Lower lobe of right lung (tissue), 2 donors: ENCODE results near the gene MYEOV. TPM values are rescaled to one million over a fixed set of nuclear protein-coding genes. Genes with fewer than 3 reads are reported as not detected.

Experiments used
- ATAC-seq, 2 donors: fragments of 200-7000 bp; cut with Tn5 transposase; one replicate each; pipeline ENCODE4 v1.9.1; 2020 to 2022; ENCODE audit warnings: mild to moderate bottlenecking in 2 of 2, moderate library complexity in 2 of 2
- DNase-seq: peaks from one replicate; pipeline ENCODE4 v3.0.0-alpha.2; 2020
- H3K27ac ChIP-seq: fragments of 200-600 bp; one replicate; pipeline ENCODE4 v1.8.0; 2022
- H3K27me3 ChIP-seq: fragments of 200-600 bp; one replicate; pipeline ENCODE4 v1.8.0; 2022; ENCODE audit warnings: low read depth
- H3K36me3 ChIP-seq: fragments of 200-600 bp; one replicate; pipeline ENCODE4 v1.8.0; 2022; ENCODE audit warnings: mild to moderate bottlenecking
- H3K4me1 ChIP-seq: fragments of 200-600 bp; one replicate; pipeline ENCODE4 v1.8.0; 2022
- H3K4me3 ChIP-seq: fragments of 200-600 bp; one replicate; pipeline ENCODE4 v1.8.0; 2022; ENCODE audit warnings: mild to moderate bottlenecking
- H3K9me3 ChIP-seq: fragments of 200-600 bp; one replicate; pipeline ENCODE4 v1.8.0; 2022
- intact Hi-C: fragments of 100-400 bp; cut with DNase I; formaldehyde crosslinking; loops from one replicate; pipeline ENCODE4 v1.11.0; 2022
- total RNA-seq: library from RNA; stranded (reverse); fragmentation: NEBNext Ultra II Directional; extraction: Animal tissue kit (Norgen Biotek cat#: 25700); gene quantifications from one replicate; pipeline ENCODE4 v1.2.1, GENCODE V29; 2021
- TF ChIP-seq, protein P1 (sequence below): fragments of 200-600 bp; IDR thresholded peaks from one replicate; pipeline ENCODE4 v1.8.0; 2022; ENCODE audit warnings: antibody characterized with exemption, mild to moderate bottlenecking
- donor health status: DM: no; HTN: yes; CAD: no; lungs with severe emphysema.

Gene MYEOV
- total RNA-seq, 1 donor from 2014 or later: 1.2 TPM

DNA sequence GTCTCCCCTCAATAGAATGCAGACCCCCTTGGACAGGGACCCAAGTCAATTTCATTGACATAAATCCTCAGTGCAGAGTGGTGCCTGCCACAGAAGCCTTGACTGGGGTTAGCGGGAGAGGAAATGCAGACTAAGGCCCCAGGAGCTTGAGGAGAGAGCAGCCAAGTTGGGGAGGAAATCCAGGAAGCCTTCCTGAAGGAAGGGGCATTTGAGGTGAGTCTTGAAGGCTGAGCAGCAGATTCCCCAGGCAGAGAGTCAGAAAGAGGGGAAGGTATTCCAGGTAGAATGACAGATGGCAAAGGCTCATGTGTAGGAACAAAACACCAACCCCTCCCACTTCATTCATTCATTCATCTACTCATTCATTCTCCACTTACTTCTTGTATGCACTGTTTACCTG lies 10.3 kb downstream of the MYEOV start:
- ATAC-seq (no peak), DNase-seq (no peak)
- TF ChIP-seq, protein P1, sequence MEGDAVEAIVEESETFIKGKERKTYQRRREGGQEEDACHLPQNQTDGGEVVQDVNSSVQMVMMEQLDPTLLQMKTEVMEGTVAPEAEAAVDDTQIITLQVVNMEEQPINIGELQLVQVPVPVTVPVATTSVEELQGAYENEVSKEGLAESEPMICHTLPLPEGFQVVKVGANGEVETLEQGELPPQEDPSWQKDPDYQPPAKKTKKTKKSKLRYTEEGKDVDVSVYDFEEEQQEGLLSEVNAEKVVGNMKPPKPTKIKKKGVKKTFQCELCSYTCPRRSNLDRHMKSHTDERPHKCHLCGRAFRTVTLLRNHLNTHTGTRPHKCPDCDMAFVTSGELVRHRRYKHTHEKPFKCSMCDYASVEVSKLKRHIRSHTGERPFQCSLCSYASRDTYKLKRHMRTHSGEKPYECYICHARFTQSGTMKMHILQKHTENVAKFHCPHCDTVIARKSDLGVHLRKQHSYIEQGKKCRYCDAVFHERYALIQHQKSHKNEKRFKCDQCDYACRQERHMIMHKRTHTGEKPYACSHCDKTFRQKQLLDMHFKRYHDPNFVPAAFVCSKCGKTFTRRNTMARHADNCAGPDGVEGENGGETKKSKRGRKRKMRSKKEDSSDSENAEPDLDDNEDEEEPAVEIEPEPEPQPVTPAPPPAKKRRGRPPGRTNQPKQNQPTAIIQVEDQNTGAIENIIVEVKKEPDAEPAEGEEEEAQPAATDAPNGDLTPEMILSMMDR: no peak
- intact Hi-C loops: no loop called here
- Histone ChIP-seq H3K27me3 (no peaks in the 10 kb centered on the region), H3K4me1 (peaks cover 20% of the 10 kb centered on the region), H3K9me3 (no peaks in the 10 kb centered on the region), H3K27ac (no peak overlapping the region), H3K4me3 (no peak overlapping the region), H3K36me3 (no peaks in the 10 kb centered on the region)

DNA sequence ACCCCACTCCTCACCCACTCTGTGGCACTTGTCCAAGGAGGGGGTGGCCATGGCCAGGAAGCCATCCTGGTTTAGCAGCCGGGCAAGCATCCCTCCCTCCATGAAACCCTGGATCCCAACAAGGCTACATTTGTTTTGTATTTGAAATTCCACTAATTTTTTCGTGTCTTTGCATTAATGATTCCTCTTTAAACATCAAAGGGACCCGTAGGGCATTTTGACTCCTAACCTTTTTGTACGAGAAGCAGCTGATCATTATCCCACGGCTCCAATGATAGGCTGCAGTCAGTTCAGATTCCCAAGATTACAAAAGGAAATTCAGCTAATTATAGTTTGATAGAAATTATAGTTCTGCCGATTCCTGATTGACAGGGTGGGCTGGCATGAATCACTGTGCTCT lies 10.7 kb downstream of the MYEOV start:
- intact Hi-C loops: no loop called here
- Histone ChIP-seq H3K4me3 (no peak overlapping the region), H3K4me1 (peaks cover 16% of the 10 kb centered on the region), H3K27me3 (no peaks in the 10 kb centered on the region), H3K27ac (no peak overlapping the region), H3K9me3 (no peaks in the 10 kb centered on the region), H3K36me3 (no peaks in the 10 kb centered on the region)
- ATAC-seq (no peak), DNase-seq (no peak)
- TF ChIP-seq, protein P1: no peak

DNA sequence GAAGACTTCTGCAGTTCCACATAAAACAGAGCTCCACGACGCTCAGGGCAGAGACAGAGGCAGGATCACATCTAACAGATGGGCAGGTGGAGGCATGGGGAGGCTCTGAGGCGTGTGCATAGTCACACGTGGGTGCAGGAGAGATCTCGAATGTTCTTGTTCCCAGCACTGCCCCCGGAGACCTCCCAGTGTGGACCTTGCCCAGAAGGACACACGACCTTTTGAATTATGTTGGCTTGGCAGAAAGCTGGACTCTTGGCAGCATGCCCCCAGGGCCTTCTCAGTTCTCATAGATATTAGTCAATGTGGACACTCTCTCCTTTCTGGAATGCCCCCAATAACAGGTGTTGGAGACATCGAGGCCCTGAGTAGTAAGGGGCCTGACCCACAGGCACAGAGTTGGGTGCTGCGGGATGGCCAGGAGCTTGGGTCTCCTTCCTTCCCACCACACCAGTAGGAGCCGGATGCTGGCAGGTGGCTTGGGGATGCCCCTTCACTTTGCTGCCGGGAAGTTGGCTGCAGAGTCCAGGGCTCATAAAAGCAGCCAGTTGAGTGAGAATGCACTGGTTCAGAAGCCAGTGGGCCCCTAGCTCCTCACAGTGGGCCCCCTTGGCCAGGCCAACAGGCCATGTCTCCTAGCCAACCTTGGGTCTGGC lies 12.1 kb downstream of the MYEOV start:
- DNase-seq (no peak), ATAC-seq (no peak)
- Histone ChIP-seq H3K4me1 (peaks cover 14% of the 10 kb centered on the region), H3K27me3 (no peaks in the 10 kb centered on the region), H3K4me3 (no peak overlapping the region), H3K36me3 (no peaks in the 10 kb centered on the region), H3K27ac (no peak overlapping the region), H3K9me3 (no peaks in the 10 kb centered on the region)
- intact Hi-C loops: no loop called here
- TF ChIP-seq, protein P1: no peak

DNA sequence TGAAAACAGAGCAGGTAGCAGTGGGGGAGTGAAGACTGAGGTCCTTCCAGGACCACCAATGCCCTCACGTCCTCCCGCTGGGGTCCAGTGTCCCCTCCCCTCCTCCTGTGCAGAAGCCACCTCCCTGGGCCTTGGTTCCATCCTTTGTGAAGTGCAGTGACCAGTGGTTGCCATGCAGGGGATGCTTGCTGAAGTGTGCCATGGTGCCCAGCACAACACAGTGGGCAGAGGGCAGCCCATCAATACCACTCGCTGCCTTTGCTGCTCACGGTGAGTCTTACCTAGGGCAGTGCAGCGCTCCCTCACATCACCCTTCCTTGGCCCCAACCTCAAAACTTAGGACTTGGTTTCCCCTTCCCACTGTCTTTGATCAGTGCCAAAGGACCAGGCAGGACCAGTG lies 12.9 kb downstream of the MYEOV start:
- Histone ChIP-seq H3K9me3 (no peaks in the 10 kb centered on the region), H3K27me3 (no peaks in the 10 kb centered on the region), H3K27ac (no peak overlapping the region), H3K4me1 (peaks cover 18% of the 10 kb centered on the region), H3K4me3 (no peak overlapping the region), H3K36me3 (no peaks in the 10 kb centered on the region)
- TF ChIP-seq, protein P1: no peak
- DNase-seq (no peak), ATAC-seq (no peak)
- intact Hi-C loops: no loop called here

DNA sequence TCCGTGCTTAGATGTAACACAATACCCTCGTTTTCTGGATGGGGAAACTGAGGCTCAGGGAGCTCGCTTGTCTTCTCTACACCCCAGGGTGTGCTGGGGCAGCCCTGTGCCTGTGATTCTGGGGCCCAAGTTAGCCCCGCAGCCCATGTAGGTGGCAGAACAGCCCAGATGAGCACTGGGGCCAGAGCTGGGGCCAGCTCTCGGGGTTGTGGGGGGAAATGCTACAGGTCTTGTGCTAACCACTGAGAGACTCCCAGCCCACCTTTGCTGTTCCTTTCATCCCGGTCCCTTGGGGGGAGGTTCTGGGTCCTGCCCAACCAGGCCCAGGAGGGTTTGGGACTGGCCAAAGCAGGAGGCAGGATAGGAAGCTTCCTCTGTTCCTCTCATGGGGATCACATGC lies 13.5 kb downstream of the MYEOV start:
- intact Hi-C loops: no loop called here
- ATAC-seq: no peak
- TF ChIP-seq, protein P1: no peak
- no peaks in the 10 kb centered on the region for H3K36me3 ChIP-seq
- H3K4me1 ChIP-seq: peaks cover 19% of the 10 kb centered on the region
- no peak overlapping the region for H3K4me3 ChIP-seq
- no peaks in the 10 kb centered on the region for H3K9me3 ChIP-seq
- no peak overlapping the region for H3K27ac ChIP-seq
- DNase-seq: no peak
- H3K27me3 ChIP-seq: no peaks in the 10 kb centered on the region
